Measurements from ENCODE around the gene TMEM120B.

GRCh38 chr12:121798787-121799155 lies 86.2 kb downstream of the TMEM120B start:
- TF ChIP-seq, protein P1, sequence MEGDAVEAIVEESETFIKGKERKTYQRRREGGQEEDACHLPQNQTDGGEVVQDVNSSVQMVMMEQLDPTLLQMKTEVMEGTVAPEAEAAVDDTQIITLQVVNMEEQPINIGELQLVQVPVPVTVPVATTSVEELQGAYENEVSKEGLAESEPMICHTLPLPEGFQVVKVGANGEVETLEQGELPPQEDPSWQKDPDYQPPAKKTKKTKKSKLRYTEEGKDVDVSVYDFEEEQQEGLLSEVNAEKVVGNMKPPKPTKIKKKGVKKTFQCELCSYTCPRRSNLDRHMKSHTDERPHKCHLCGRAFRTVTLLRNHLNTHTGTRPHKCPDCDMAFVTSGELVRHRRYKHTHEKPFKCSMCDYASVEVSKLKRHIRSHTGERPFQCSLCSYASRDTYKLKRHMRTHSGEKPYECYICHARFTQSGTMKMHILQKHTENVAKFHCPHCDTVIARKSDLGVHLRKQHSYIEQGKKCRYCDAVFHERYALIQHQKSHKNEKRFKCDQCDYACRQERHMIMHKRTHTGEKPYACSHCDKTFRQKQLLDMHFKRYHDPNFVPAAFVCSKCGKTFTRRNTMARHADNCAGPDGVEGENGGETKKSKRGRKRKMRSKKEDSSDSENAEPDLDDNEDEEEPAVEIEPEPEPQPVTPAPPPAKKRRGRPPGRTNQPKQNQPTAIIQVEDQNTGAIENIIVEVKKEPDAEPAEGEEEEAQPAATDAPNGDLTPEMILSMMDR (IDR thresholded peaks at IDR 0.05) = no peak
- TF ChIP-seq POLR2A (IDR thresholded peaks at IDR 0.05) = no peak

Data from Peyer's patch (tissue), 4 donors.